Omental fat pad (tissue), 4 donors: ENCODE measurements around the gene RAD54L. TPM values are rescaled to one million over a fixed set of nuclear protein-coding genes. Genes with fewer than 3 reads are reported as not detected.

Source experiments
- ATAC-seq: fragments of 150-250 bp; one replicate; pipeline ENCODE4 v1.9.1; 2016; ENCODE audit warnings: mild to moderate bottlenecking, moderate library complexity; ENCODE audit not compliant: low FRiP score
- DNase-seq: peaks from one replicate; pipeline ENCODE4 v3.0.0-alpha.2; 2019; ENCODE audit warnings: low spot score
- total RNA-seq, 4 donors: library from RNA; depleted of rRNA; stranded (reverse); fragments of >200 nt; gene quantifications; one replicate each; pipeline ENCODE4 v1.1.0, GENCODE V29; 2016
- TF ChIP-seq, protein P1 (sequence below), 3 donors: fragments of 450-650 bp; IDR thresholded peaks; one replicate each; pipeline ENCODE4 v1.5.1; 2016 to 2017; ENCODE audit warnings: antibody characterized with exemption in 3 of 3, mild to moderate bottlenecking in 3 of 3, moderate library complexity in 2 of 3

The RAD54L gene
- total RNA-seq, result 1 to 10 TPM in 1 of 4 donors, under 1 TPM in 1, not detected in 2; 0.28 to 1.4 TPM

GRCh38 chr1:46247436-46248121, at the start of gene RAD54L:
TSS of gene RAD54L (plus strand) at chr1:46247763. CDS start at chr1:46248406, 643 bp downstream.
- ATAC-seq, result peak; percentile 97
- DNase-seq, result peak; percentile 93
- TF ChIP-seq, protein P1, sequence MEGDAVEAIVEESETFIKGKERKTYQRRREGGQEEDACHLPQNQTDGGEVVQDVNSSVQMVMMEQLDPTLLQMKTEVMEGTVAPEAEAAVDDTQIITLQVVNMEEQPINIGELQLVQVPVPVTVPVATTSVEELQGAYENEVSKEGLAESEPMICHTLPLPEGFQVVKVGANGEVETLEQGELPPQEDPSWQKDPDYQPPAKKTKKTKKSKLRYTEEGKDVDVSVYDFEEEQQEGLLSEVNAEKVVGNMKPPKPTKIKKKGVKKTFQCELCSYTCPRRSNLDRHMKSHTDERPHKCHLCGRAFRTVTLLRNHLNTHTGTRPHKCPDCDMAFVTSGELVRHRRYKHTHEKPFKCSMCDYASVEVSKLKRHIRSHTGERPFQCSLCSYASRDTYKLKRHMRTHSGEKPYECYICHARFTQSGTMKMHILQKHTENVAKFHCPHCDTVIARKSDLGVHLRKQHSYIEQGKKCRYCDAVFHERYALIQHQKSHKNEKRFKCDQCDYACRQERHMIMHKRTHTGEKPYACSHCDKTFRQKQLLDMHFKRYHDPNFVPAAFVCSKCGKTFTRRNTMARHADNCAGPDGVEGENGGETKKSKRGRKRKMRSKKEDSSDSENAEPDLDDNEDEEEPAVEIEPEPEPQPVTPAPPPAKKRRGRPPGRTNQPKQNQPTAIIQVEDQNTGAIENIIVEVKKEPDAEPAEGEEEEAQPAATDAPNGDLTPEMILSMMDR (IDR thresholded peaks at IDR 0.05), result no peak

GRCh38 chr1:46197964-46198811, 49.4 kb upstream of the RAD54L start, which contains the start of gene POMGNT1:
TSS of gene POMGNT1 (minus strand) at chr1:46198434. CDS start at chr1:46197821, 613 bp downstream.
- ATAC-seq, result peak; percentile 90
- no peak for DNase-seq
- TF ChIP-seq, protein P1 (IDR thresholded peaks at IDR 0.05), result no peak

DNA sequence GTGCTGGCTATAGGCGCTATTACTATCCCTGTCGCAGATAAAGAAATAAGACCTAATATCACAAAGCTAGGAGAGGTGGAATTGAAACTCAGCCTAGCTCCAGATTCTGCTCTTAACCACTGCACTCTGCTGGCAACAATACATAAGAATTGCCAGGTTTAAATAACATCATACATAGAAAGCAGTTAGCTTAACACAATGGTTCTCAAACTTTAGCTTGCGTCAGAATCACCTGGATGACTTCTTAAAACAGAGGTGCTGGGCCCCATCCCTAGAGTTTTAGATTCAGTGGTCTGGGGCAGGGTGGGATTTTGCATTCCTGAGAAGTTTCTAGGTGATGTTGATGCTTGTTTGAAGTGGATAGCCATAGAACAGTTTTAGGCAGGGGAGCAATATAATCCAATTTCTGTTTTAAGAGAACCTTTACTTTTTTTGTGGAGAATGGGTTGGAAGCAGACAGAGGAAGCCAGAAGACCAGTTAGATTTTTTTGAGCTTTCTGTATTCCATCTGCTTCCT, 48.3 kb upstream of the RAD54L start:
- TF ChIP-seq, protein P1 (IDR thresholded peaks at IDR 0.05), result no peak
- no peak for ATAC-seq
- no peak for DNase-seq

- ATAC-seq (no peak), DNase-seq (no peak)
- TF ChIP-seq, protein P1 (IDR thresholded peaks at IDR 0.05), result no peak
These were observed 43.7 kb upstream of the RAD54L start for GRCh38 chr1:46203738-46204405.

GRCh38 chr1:46204406-46204742, 43.2 kb upstream of the RAD54L start:
- TF ChIP-seq, protein P1 (IDR thresholded peaks at IDR 0.05), result no peak
- no peak for ATAC-seq
- no peak for DNase-seq

DNA sequence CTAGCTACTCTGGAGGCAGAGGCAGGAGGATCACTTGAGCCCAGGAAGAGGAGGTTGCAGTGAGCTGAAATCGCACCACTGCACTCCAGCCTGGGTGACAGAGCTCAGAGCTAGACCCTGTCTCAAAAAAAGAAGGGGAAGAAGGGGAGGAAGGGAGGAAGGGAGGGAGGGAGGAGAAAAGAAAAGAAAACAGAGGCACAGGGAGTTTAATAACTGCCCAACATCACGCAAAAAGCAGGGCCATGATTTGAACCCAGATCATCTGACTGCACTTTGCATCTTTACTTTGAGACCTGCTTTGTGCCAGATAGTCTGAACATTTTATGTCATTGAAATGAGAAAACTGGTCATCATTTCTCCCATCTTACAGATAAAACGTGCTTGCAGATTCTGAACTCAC, 42.4 kb upstream of the RAD54L start:
- ATAC-seq (no peak), DNase-seq (no peak)
- TF ChIP-seq, protein P1 (IDR thresholded peaks at IDR 0.05), result no peak
